H1 (cell line): ENCODE measurements around the gene LRRC56. TPM values are rescaled to one million over a fixed set of nuclear protein-coding genes. Genes with fewer than 3 reads are reported as not detected.

Experiments used
- CTCF ChIA-PET: fragments of 300-600 bp; sonication (Branson Sonifier 250); formaldehyde crosslinking; loops from one replicate; lab custom pipeline; 2021; ENCODE audit not compliant: partially characterized antibody; lab: Charles Lee
- POLR2A ChIA-PET: fragments of 300-600 bp; sonication (Branson Sonifier 250); formaldehyde crosslinking; loops from one replicate; lab custom pipeline; 2021; ENCODE audit warnings: inconsistent platforms; ENCODE audit not compliant: partially characterized antibody; lab: Charles Lee
- DNase-seq, 2 experiments: peaks; one replicate each; pipeline versions ENCODE4 v3.0.0 to v3.0.0-alpha.2; 2010 to 2022; ENCODE audit warnings: low spot score in 2 of 2, low read depth in 1 of 2, mixed read lengths in 1 of 2
- FAIRE-seq: peaks from 2 replicates; lab custom pipeline; 2011; peaks lifted over from hg19 to GRCh38; lab: Jason Lieb, UNC
- H2AFZ ChIP-seq: 2 replicates; pipeline ENCODE4 v1.8.1; 2012; ENCODE audit warnings: low read length, inconsistent platforms
- H2AK5ac ChIP-seq: 2 replicates; pipeline ENCODE4 v1.6.1; 2013; ENCODE audit warnings: low read depth, low read length
- H2BK120ac ChIP-seq: replicated peaks from 2 replicates; pipeline ENCODE3; 2013; ENCODE audit warnings: low read depth, low read length, inconsistent platforms
- H2BK12ac ChIP-seq: 2 replicates; pipeline ENCODE4 v1.6.1; 2013; ENCODE audit warnings: low read depth, low read length
- H2BK15ac ChIP-seq: 2 replicates; pipeline ENCODE4 v1.6.1; 2013; ENCODE audit warnings: low read length
- H2BK20ac ChIP-seq: 2 replicates; pipeline ENCODE4 v1.6.1; 2013; ENCODE audit warnings: low read length
- H2BK5ac ChIP-seq: 2 replicates; pipeline ENCODE4 v1.6.1; 2013; ENCODE audit warnings: low read depth, low read length
- H3K14ac ChIP-seq: 2 replicates; pipeline ENCODE4 v1.6.1; 2013; ENCODE audit warnings: inconsistent platforms; ENCODE audit not compliant: insufficient read length
- H3K18ac ChIP-seq: 2 replicates; pipeline ENCODE4 v1.6.1; 2013; ENCODE audit warnings: low read length; ENCODE audit errors: extremely low read depth
- H3K23ac ChIP-seq: 2 replicates; pipeline ENCODE4 v1.6.1; 2013; ENCODE audit warnings: inconsistent platforms; ENCODE audit not compliant: insufficient read length
- H3K23me2 ChIP-seq: 2 replicates; pipeline ENCODE4 v1.6.1; 2013; ENCODE audit warnings: low read depth, low read length
- H3K27ac ChIP-seq: 2 replicates; pipeline ENCODE4 v1.6.1; 2011; ENCODE audit warnings: low read depth, low read length, inconsistent platforms
- H3K27me3 ChIP-seq, 4 experiments: replicated peaks in 1 of 4; 1 replicate in 1 of 4; 2 replicates in 3 of 4; pipeline versions ENCODE4 v1.6.1 to v1.8.1; 2011 to 2013; ENCODE audit warnings: low read length in 3 of 4, mild to moderate bottlenecking in 3 of 4, inconsistent platforms in 2 of 4, mixed read lengths in 2 of 4, moderate library complexity in 1 of 4; ENCODE audit not compliant: control insufficient read depth in 3 of 4, insufficient read depth in 3 of 4; ENCODE audit errors: extremely low read depth in 1 of 4
- H3K36me3 ChIP-seq, 4 experiments: 2 replicates each; pipeline versions ENCODE4 v1.6.1 to v1.8.1; 2011 to 2013; ENCODE audit warnings: mild to moderate bottlenecking in 4 of 4, low read length in 3 of 4, moderate library complexity in 2 of 4, control low read depth in 1 of 4, inconsistent platforms in 1 of 4; ENCODE audit not compliant: insufficient read depth in 4 of 4, control insufficient read depth in 2 of 4
- H3K4ac ChIP-seq: replicated peaks from 2 replicates; pipeline ENCODE3; 2013; ENCODE audit warnings: low read length, low read depth, mixed read lengths, inconsistent platforms; ENCODE audit not compliant: insufficient read length
- H3K4me1 ChIP-seq, 4 experiments: replicated peaks in 1 of 4; 1 replicate in 1 of 4; 2 replicates in 3 of 4; pipeline versions ENCODE4 v1.6.1 to v1.8.1; 2011 to 2013; ENCODE audit warnings: low read length in 3 of 4, inconsistent platforms in 2 of 4, mixed read lengths in 1 of 4; ENCODE audit not compliant: insufficient read depth in 4 of 4, control insufficient read depth in 3 of 4
- H3K4me2 ChIP-seq, 2 experiments: 2 replicates each; pipeline versions ENCODE4 v1.6.1 to v1.8.1; 2011 to 2013; ENCODE audit warnings: low read depth in 2 of 2, low read length in 2 of 2, control low read depth in 1 of 2, inconsistent platforms in 1 of 2, mild to moderate bottlenecking in 1 of 2; ENCODE audit not compliant: insufficient read depth in 1 of 2
- H3K4me3 ChIP-seq, 4 experiments: fragments of 200-600, 300-600 bp in 1 of 4; sonication (generic), shearing (Covaris generic), sonication (Bioruptor Twin) in 1 of 4; 2 replicates each; pipeline versions ENCODE4 v1.5.1 to v1.8.1; 2011 to 2016; ENCODE audit warnings: low read length in 4 of 4, low read depth in 3 of 4, control low read depth in 2 of 4, inconsistent platforms in 2 of 4, mild to moderate bottlenecking in 2 of 4, mixed read lengths in 1 of 4, moderate library complexity in 1 of 4; ENCODE audit not compliant: insufficient read depth in 2 of 4; ENCODE audit errors: extremely low read depth in 1 of 4
- H3K56ac ChIP-seq: replicated peaks from 2 replicates; pipeline ENCODE3; 2013; ENCODE audit warnings: low read depth, mild to moderate bottlenecking, mixed read lengths, low read length, inconsistent platforms; ENCODE audit not compliant: insufficient read length
- H3K79me1 ChIP-seq: 2 replicates; pipeline ENCODE4 v1.6.1; 2013; ENCODE audit warnings: low read depth, low read length, control low read depth
- H3K79me2 ChIP-seq, 2 experiments: 2 replicates each; pipeline versions ENCODE4 v1.6.1 to v1.8.1; 2012 to 2013; ENCODE audit warnings: low read length in 2 of 2, mild to moderate bottlenecking in 2 of 2, inconsistent platforms in 1 of 2; ENCODE audit not compliant: insufficient read depth in 2 of 2, control insufficient read depth in 1 of 2
- H3K9ac ChIP-seq, 4 experiments: replicated peaks in 1 of 4; 1 replicate in 1 of 4; 2 replicates in 3 of 4; pipeline versions ENCODE4 v1.6.1 to v1.8.1; 2011 to 2013; ENCODE audit warnings: low read depth in 3 of 4, low read length in 3 of 4, control low read depth in 2 of 4, mild to moderate bottlenecking in 2 of 4, moderate library complexity in 2 of 4, inconsistent platforms in 1 of 4; ENCODE audit errors: extremely low read depth in 1 of 4
- H3K9me3 ChIP-seq, 2 experiments: 2 replicates each; pipeline versions ENCODE4 v1.6.1 to v1.8.1; 2012 to 2013; ENCODE audit warnings: mild to moderate bottlenecking in 2 of 2, moderate library complexity in 2 of 2, control low read depth in 1 of 2, inconsistent platforms in 1 of 2, low read depth in 1 of 2, low read length in 1 of 2, mixed read lengths in 1 of 2; ENCODE audit not compliant: insufficient read depth in 2 of 2
- H4K20me1 ChIP-seq, 2 experiments: replicated peaks in 1 of 2; 2 replicates each; pipeline versions ENCODE3 to v1.8.1; 2011 to 2013; ENCODE audit warnings: inconsistent platforms in 2 of 2, low read length in 2 of 2, mild to moderate bottlenecking in 1 of 2; ENCODE audit not compliant: insufficient read depth in 2 of 2, control insufficient read depth in 1 of 2
- H4K5ac ChIP-seq: 2 replicates; pipeline ENCODE4 v1.6.1; 2013; ENCODE audit warnings: low read length, low read depth, mixed read lengths, inconsistent platforms; ENCODE audit not compliant: insufficient read length
- H4K8ac ChIP-seq: 2 replicates; pipeline ENCODE4 v1.8.0; 2013; ENCODE audit warnings: mild to moderate bottlenecking, moderate library complexity, low read length, inconsistent platforms; ENCODE audit not compliant: insufficient read depth; ENCODE audit errors: extremely low read depth
- H4K91ac ChIP-seq: replicated peaks from 2 replicates; pipeline ENCODE3; 2013; ENCODE audit warnings: low read length, mixed read lengths, inconsistent platforms; ENCODE audit not compliant: insufficient read length
- EGR1 ChIP-seq: IDR thresholded peaks from 2 replicates; pipeline ENCODE4 v1.6.1; 2011; ENCODE audit warnings: low read depth, low read length, borderline replicate concordance
- NRF1 ChIP-seq: IDR thresholded peaks from 2 replicates; pipeline ENCODE4 v1.6.1; 2011; ENCODE audit warnings: mild to moderate bottlenecking, low read depth, low read length, improper control_type of control experiment
- WGBS, 2 experiments: shearing (Covaris generic) in 1 of 2; methylation state at CpG; one replicate each; pipeline versions ENCODE4 v1.1.6 to v1.1.7; 2013 to 2015; ENCODE audit warnings: low lambda C conversion rate in 2 of 2, mixed read lengths in 2 of 2, inconsistent platforms in 1 of 2, low coverage in 1 of 2, missing lambda C conversion rate in 1 of 2; ENCODE audit not compliant: insufficient replicate concordance in 2 of 2, insufficient coverage in 1 of 2, insufficient read length in 1 of 2; ENCODE audit errors: extremely low coverage in 1 of 2, missing lambda C conversion rate in 1 of 2; 5-methylcytosine and 5-hydroxymethylcytosine counted together
- polyA plus RNA-seq, 7 experiments: library from polyadenylated mRNA; depleted of rRNA in 3 of 7; stranded (reverse) in 5 of 7; unstranded in 2 of 7; fragments of >200 nt in 5 of 7; fragments of 200-250 nt in 2 of 7; gene quantifications; 1 replicate in 5 of 7; 2 replicates in 1 of 7; 4 replicates in 1 of 7; pipeline versions ENCODE4 v1.2.1 to v1.2.3, GENCODE V29; 2011 to 2013; ENCODE audit warnings: missing spikeins in 2 of 7, mixed read lengths in 2 of 7
- total RNA-seq: library from RNA; stranded (reverse); fragmentation: NEBNext Ultra II Directional; extraction: Animal tissue kit (Norgen Biotek cat#: 25700); gene quantifications from 2 replicates; pipeline ENCODE4 v1.2.1, GENCODE V29; 2021
- TF ChIP-seq, protein P1 (sequence below): IDR thresholded peaks from 2 replicates; pipeline ENCODE4 v1.6.1; 2012; ENCODE audit warnings: inconsistent platforms

The LRRC56 gene
- total and polyA plus RNA-seq, 2 of the 8 experiments (the other 6 are each of a cell fraction or from before 2014, with no cell fraction given) = 0.94 to 1.9 TPM

DNA sequence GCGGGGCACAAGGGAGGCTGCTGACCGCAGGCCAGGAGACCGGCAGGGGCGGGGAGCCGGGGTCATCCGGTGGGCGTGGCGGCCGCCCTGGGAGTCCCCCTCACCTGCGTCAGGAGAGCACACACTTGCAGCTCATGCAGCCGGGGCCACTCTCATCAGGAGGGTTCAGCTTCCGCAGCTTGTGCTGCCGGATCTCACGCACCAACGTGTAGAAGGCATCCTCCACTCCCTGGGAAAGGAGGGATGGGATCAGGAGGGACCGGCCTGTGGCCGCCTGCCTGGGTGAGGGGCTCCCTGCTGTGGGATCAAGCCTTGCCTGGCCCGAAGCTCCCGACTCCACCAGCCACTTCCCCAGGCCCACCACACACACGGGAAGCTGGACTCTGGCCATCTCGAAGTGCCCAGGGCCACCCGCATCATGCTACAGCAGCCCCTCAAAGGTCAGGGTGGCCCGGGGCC, 4.8 kb upstream of the LRRC56 start:
- H3K27ac ChIP-seq = no peak overlapping the region
- no peak overlapping the region for H2BK15ac ChIP-seq
- H3K9ac ChIP-seq = no peak overlapping the region
- ChIA-PET POLR2A (interaction anchor here (0.6 to 1.8 kb wide), 8 partner anchors 14 to 307 kb away, joined by 3 to 8 read pairs (median 4); no protein-coding TSS in a partner anchor), CTCF (interaction anchor here (1.4 to 1.5 kb wide), 2 partner anchors 14 to 59 kb away, joined by 3 to 9 read pairs; no protein-coding TSS in a partner anchor)
- no peak for TF ChIP-seq EGR1
- TF ChIP-seq, protein P1, sequence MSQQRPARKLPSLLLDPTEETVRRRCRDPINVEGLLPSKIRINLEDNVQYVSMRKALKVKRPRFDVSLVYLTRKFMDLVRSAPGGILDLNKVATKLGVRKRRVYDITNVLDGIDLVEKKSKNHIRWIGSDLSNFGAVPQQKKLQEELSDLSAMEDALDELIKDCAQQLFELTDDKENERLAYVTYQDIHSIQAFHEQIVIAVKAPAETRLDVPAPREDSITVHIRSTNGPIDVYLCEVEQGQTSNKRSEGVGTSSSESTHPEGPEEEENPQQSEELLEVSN = no peak
- no peak for TF ChIP-seq NRF1
- H3K23ac ChIP-seq = no peak overlapping the region
- H2BK12ac ChIP-seq = no peak overlapping the region
- H3K27me3 ChIP-seq = peaks cover 0 to 10% (median 4%) of the 10 kb centered on the region in 4 experiments; a peak in 5 of 7 replicates
- no peak overlapping the region for H2AFZ ChIP-seq
- no peak overlapping the region for H3K4ac ChIP-seq
- 91% methylated on average over 23 of the region's 23 CpGs; no CpG with 5 or more reads in 1 of the 2 experiments for WGBS, 2 experiments
- FAIRE-seq (no peak), DNase-seq (no peak)
- no peak overlapping the region for H3K56ac ChIP-seq
- H2BK20ac ChIP-seq = no peak overlapping the region
- H3K4me1 ChIP-seq = peaks cover 0 to 10% (median 5%) of the 10 kb centered on the region in 4 experiments; a peak in 5 of 7 replicates
- no peak overlapping the region for H3K14ac ChIP-seq
- no peaks in the 10 kb centered on the region for H3K9me3 ChIP-seq
- H3K23me2 ChIP-seq = peaks cover 18% of the 10 kb centered on the region; the same call in 1 of the 2 replicates
- H3K4me3 ChIP-seq = no peak overlapping the region
- H2BK120ac ChIP-seq = no peak overlapping the region
- no peak overlapping the region for H3K18ac ChIP-seq
- no peaks in the 10 kb centered on the region for H3K79me1 ChIP-seq
- H2AK5ac ChIP-seq = no peak overlapping the region
- H4K20me1 ChIP-seq = peaks cover 7 to 11% of the 10 kb centered on the region in 2 experiments
- H3K79me2 ChIP-seq = no peaks in the 10 kb centered on the region
- H3K36me3 ChIP-seq = peaks cover 0 to 15% (median 6%) of the 10 kb centered on the region in 4 experiments; a peak in 5 of 8 replicates
- no peak overlapping the region for H4K8ac ChIP-seq
- no peak overlapping the region for H4K91ac ChIP-seq
- H2BK5ac ChIP-seq = no peak overlapping the region
- no peak overlapping the region for H4K5ac ChIP-seq
- H3K4me2 ChIP-seq = no peak overlapping the region
